HG02588 (cell line): ENCODE measurements around the gene TNNT2.

ENCODE experiments used
- ATAC-seq: cut with Tn5 transposase; IDR thresholded peaks from one replicate; pipeline ENCODE4 v1.9.1; 2021; ENCODE audit warnings: mild to moderate bottlenecking, moderate library complexity; ENCODE audit not compliant: unreplicated experiment

The TNNT2 gene

DNA sequence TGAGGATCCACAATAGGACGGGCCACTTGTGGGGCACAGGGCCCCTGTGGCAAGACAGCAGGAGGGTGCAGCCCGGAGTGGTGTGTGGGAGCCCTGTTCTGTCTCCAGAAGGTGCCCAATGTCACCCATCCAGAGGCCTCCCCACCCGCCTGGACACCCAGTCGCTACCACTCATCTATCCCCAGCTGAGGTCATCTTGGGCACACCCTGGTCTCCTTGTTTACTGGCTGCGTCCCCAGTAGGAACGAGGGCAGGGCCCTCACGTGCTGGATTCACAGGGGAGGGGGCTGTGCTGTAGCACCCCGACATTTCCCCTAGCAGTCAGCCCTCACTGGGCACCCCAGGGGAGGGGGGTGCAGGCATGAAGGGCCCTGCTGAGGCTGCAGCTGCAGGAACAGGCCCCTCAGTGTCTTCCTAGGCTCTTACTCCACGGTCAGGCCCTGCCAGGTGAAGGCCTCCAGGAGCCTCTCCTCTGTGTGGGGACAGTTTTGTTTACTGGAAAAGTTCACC is 2.3 kb upstream of the TNNT2 start:
- ATAC-seq: no peak

- no peak for ATAC-seq
These were observed 1.3 kb upstream of the TNNT2 start for GRCh38 chr1:201378804-201379203.

- ATAC-seq: no peak
These were observed 761 bp downstream of the TNNT2 start for GRCh38 chr1:201376464-201377374.

- ATAC-seq: no peak
These were observed 1.4 kb downstream of the TNNT2 start for GRCh38 chr1:201376107-201376463.

- ATAC-seq: no peak
These were observed 2.3 kb downstream of the TNNT2 start for GRCh38 chr1:201375169-201375568.

GRCh38 chr1:201374364-201374763 is 3.1 kb downstream of the TNNT2 start:
- no peak for ATAC-seq

DNA sequence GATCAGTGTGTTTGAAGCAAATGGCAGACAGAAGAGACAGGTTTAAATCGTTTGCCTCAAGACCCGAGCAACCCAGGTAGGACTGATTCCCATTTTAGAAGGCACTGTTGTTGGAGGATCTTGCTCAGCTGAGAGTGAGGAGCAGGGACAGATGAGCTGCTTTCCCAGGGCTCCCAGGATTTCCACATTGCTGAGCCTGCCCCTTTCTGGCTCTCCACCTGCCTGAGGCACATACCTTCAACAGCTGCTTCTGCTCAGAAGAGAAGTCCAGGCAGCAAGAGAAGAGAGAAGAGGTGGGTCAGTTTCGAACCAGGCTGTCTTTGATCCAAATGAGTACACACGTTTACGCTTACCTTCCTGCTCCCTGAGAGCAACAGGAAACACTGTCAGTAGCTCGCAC is 5.7 kb downstream of the TNNT2 start:
- ATAC-seq: no peak

GRCh38 chr1:201371276-201371675 is 6.2 kb downstream of the TNNT2 start:
- no peak for ATAC-seq

DNA sequence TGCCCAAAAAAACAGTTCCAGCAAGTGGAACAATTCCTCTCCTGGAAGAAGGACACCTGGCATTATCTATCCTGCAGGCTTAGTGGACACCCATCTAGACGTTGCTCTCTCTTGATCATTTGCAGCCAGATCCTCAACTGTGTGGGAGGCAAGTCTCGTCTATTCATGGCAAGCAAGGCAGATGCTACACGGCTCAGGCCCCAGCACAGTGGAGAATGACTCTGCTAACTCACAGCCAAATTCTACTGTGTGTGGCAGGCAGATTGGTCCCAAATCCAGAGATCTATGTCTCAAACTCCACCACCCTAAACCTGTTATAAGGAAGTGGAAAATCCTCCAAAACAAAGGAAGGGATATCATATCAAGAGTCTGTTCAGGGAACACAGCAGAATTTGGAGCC is 7.0 kb downstream of the TNNT2 start:
- ATAC-seq: no peak

GRCh38 chr1:201369209-201369608 is 8.3 kb downstream of the TNNT2 start:
- ATAC-seq: no peak

DNA sequence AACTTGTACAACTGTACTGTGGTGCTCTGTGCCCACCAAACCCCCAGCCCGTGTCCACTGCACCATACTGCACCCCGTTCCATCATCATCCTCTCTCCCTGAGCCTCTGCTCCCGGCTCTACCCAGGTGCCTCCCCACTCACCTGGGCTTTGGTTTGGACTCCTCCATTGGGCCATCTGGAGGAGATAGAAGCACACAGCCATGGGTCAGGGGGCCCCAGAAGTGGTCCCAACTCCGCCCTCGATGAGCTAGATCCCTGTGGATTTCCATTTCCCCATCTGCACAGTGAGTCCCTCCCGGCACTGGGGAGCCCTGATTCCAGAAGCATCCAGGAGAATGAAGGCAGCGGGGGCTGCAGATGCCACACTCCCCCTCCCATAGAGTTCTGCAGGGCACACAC is 10.8 kb downstream of the TNNT2 start:
- no peak for ATAC-seq

- ATAC-seq: no peak
These were observed 12.2 kb downstream of the TNNT2 start for GRCh38 chr1:201365251-201365650.

- ATAC-seq: no peak
These were observed 12.7 kb downstream of the TNNT2 start for GRCh38 chr1:201364808-201365105.

- ATAC-seq: no peak
These were observed 14.0 kb downstream of the TNNT2 start for GRCh38 chr1:201363467-201363866.

GRCh38 chr1:201362906-201363305 is 14.6 kb downstream of the TNNT2 start:
- ATAC-seq: no peak

- no peak for ATAC-seq
These were observed 15.6 kb downstream of the TNNT2 start for GRCh38 chr1:201361652-201362504.

GRCh38 chr1:201360901-201361651 is 16.4 kb downstream of the TNNT2 start:
- ATAC-seq: no peak

DNA sequence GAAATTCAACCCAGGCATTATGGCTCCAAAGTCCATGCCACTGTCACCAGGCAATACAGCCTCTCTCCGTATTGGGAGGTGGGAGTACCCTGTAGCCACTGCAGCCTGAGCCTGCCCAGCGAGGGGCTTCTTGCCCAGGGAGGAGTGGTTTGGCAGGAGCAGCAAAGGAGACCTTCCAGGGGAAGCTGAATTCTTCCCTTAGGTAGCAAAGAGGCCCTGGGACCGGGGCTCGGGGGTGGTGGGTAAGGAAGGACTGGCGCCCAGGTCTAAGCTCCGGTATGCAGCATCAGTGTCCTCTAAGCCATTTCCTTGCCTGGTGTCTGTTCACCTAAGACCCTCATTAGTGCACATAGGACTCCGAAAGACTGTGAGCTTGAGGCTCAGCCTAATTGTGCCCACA is 17.0 kb downstream of the TNNT2 start:
- no peak for ATAC-seq

GRCh38 chr1:201359873-201360210 is 17.6 kb downstream of the TNNT2 start:
- no peak for ATAC-seq

- no peak for ATAC-seq
These were observed 18.2 kb downstream of the TNNT2 start for GRCh38 chr1:201359031-201359872.
